ENCODE measurements around the gene ABCB11.

ABCB11 gene

GRCh38 chr2:168926621-168927386, 104.3 kb downstream of the ABCB11 start:
- H3K9me3 ChIP-seq: no peaks in the 10 kb centered on the region
- intact Hi-C loops (cut with DNase I; ENCODE audit: low total_unique reads): loop anchor here (10.0 kb wide), 1 partner anchor 582 kb away; no protein-coding TSS in a partner anchor
- H3K27ac ChIP-seq: no peak overlapping the region
- TF ChIP-seq CTCF (IDR thresholded peaks at IDR 0.05): no peak
- H3K36me3 ChIP-seq: no peaks in the 10 kb centered on the region
- no peak overlapping the region for H3K4me3 ChIP-seq
- no peaks in the 10 kb centered on the region for H3K27me3 ChIP-seq
- DNase-seq: no peak
- H3K4me1 ChIP-seq: no peaks in the 10 kb centered on the region

GRCh38 chr2:168920504-168921157, 110.5 kb downstream of the ABCB11 start:
- no peaks in the 10 kb centered on the region for H3K4me1 ChIP-seq
- TF ChIP-seq CTCF (IDR thresholded peaks at IDR 0.05): peak; percentile 34 to 52
- intact Hi-C loops (cut with DNase I; ENCODE audit: low total_unique reads): loop anchor here (10.0 kb wide), 1 partner anchor 576 kb away; no protein-coding TSS in a partner anchor
- no peak overlapping the region for H3K27ac ChIP-seq
- H3K27me3 ChIP-seq: no peaks in the 10 kb centered on the region
- no peak for DNase-seq
- no peak overlapping the region for H3K4me3 ChIP-seq
- peaks cover 0 to 2% (median 0%) of the 10 kb centered on the region in 3 donors for H3K9me3 ChIP-seq
- H3K36me3 ChIP-seq: no peaks in the 10 kb centered on the region

DNA sequence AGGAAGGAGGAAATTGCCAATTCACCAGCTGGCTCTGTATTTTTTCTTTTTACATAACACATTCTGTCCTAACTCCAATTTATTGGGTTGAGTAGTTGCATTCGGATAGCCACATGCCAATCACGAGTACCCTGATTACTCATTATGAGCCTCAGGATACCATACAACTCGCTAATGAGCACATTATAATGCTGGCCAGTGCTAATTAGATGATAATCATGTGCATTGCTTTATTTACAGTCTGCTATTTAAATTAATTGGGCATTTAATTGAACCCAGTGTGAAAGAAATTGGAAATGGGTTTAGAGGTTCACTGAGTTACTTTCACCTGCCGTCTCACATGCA, 114.8 kb downstream of the ABCB11 start:
- intact Hi-C loops (cut with DNase I; ENCODE audit: low total_unique reads): no loop called here
- DNase-seq: no peak
- Histone ChIP-seq H3K27ac (no peak overlapping the region), H3K36me3 (no peaks in the 10 kb centered on the region), H3K9me3 (peaks cover 0 to 5% (median 0%) of the 10 kb centered on the region in 3 donors), H3K27me3 (no peaks in the 10 kb centered on the region), H3K4me3 (no peak overlapping the region), H3K4me1 (peaks cover 0 to 3% (median 0%) of the 10 kb centered on the region in 4 donors)
- no peak for TF ChIP-seq CTCF (IDR thresholded peaks at IDR 0.05)

GRCh38 chr2:168915441-168916330, 115.4 kb downstream of the ABCB11 start:
- Histone ChIP-seq H3K9me3 (peaks cover 0 to 5% (median 0%) of the 10 kb centered on the region in 3 donors), H3K27ac (no peak overlapping the region), H3K27me3 (no peaks in the 10 kb centered on the region), H3K36me3 (no peaks in the 10 kb centered on the region), H3K4me1 (peaks cover 0 to 3% (median 0%) of the 10 kb centered on the region in 4 donors), H3K4me3 (no peak overlapping the region)
- no peak for DNase-seq
- no peak for TF ChIP-seq CTCF (IDR thresholded peaks at IDR 0.05)
- intact Hi-C loops (cut with DNase I; ENCODE audit: low total_unique reads): no loop called here

- Histone ChIP-seq H3K4me1 (peaks cover 0 to 3% (median 0%) of the 10 kb centered on the region in 4 donors), H3K27me3 (no peaks in the 10 kb centered on the region), H3K4me3 (no peak overlapping the region), H3K9me3 (peaks cover 0 to 5% (median 0%) of the 10 kb centered on the region in 3 donors), H3K27ac (no peak overlapping the region), H3K36me3 (no peaks in the 10 kb centered on the region)
- TF ChIP-seq CTCF (IDR thresholded peaks at IDR 0.05): no peak
- DNase-seq: no peak
- intact Hi-C loops (cut with DNase I; ENCODE audit: low total_unique reads): no loop called here
These were observed 117.6 kb downstream of the ABCB11 start for GRCh38 chr2:168913495-168913894.

All from tibial artery (tissue), 4 donors.